OCI-LY3 (cell line): ENCODE measurements around the gene MED17.

ENCODE experiments used
- EZH2phosphoT487 ChIP-seq: fragments of 200-600 bp; shearing (Covaris generic); IDR thresholded peaks from 2 replicates; pipeline ENCODE4 v1.6.1; 2018; ENCODE audit warnings: antibody characterized with exemption, mixed run types, low read depth
- TF ChIP-seq, protein P1 (sequence below): fragments of 200-600, 300-600 bp; sonication (generic); IDR thresholded peaks from 2 replicates; pipeline ENCODE4 v1.5.1; 2014; ENCODE audit warnings: antibody characterized with exemption, low read length, low read depth

GRCh38 chr11:93743291-93743690 lies 40.8 kb upstream of the MED17 start:
- TF ChIP-seq, protein P1, sequence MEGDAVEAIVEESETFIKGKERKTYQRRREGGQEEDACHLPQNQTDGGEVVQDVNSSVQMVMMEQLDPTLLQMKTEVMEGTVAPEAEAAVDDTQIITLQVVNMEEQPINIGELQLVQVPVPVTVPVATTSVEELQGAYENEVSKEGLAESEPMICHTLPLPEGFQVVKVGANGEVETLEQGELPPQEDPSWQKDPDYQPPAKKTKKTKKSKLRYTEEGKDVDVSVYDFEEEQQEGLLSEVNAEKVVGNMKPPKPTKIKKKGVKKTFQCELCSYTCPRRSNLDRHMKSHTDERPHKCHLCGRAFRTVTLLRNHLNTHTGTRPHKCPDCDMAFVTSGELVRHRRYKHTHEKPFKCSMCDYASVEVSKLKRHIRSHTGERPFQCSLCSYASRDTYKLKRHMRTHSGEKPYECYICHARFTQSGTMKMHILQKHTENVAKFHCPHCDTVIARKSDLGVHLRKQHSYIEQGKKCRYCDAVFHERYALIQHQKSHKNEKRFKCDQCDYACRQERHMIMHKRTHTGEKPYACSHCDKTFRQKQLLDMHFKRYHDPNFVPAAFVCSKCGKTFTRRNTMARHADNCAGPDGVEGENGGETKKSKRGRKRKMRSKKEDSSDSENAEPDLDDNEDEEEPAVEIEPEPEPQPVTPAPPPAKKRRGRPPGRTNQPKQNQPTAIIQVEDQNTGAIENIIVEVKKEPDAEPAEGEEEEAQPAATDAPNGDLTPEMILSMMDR: no peak
- TF ChIP-seq EZH2phosphoT487: no peak
